DMS53 treated with DMSO at 0.1 percent for 48 hours (cell line): ENCODE measurements around the gene SALL4.
"Not testable (repeated sequence)": the region's sequence is repeated elsewhere in the genome, so short reads cannot be mapped to it uniquely, and the experiment has no call there.

Experiments used
- DNase-seq: peaks from one replicate; lab custom pipeline; 2025; ENCODE audit not compliant: unreplicated experiment; lab: John Stamatoyannopoulos, UW

The SALL4 gene

DNA sequence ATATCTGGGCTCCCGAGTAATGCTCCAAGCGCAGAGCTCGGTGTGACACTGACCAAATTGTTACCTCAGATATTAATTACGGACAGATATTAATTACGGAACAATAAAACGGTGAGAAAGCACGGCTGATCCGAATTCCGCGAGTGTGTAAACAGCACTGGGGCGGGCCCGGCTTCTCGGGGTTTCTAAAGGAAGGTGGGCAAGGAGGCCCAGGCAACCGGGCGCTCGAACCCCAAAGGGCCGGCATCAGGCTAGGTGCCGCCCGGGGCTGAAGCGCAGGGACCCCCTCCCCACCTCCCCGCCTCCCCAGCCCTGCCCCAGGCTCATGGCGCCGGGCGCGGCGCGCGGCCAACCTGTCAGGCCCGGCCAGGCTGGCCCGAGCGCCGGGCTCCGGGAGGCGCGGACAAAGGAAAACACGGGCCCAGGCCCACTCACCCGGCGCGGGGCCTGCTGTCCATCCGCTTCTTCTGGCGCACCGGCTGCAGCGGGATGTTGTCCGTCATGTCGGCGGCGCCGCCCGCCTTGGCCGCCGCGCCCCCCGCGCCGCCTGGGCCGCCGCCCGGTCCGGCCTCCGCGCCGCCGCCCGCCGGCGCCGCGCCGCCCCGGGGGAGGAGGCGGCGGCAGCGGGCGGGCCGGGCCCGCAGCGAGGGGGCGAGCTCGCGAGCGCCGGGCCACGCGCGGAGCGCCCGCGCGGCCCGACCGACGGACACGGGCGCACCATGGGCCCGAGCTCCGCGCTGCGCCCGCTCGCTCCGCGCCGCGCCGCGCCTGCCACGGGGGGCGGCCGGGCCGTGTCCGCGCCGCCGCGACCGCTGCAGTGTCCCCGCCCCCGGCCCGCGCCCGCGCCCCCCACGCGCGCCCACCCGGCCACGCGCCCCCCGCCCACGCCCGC is 34.2 kb downstream of the SALL4 start, which contains the start of gene ATP9A:
Gene ATP9A (minus strand): TSS at position 524 of the 892 bp plus-strand sequence. CDS start 21 bp downstream, at position 503.
- DNase-seq, result no peak

- DNase-seq, result peak; percentile 12
These were observed 35.1 kb downstream of the SALL4 start for GRCh38 chr20:51766994-51767866.

DNA sequence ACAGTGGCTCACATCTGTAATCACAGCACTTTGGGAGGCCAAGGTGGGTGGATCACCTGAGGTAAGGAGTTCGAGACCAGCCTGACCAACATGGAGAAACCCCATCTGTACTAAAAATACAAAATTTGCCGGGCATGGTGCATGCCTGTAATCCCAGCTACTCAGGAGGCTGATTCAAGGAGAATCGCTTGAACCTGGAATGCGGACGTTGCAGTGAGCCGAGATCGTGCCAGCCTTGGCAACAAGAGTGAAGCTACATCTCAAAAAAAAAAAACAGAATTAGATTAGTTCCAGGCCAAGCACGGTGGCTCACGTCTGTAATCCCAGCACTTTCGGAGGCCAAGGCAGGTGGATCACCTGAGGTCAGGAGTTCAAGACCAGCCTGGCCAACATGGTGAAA is 36.9 kb downstream of the SALL4 start:
- DNase-seq, result not testable (repeated sequence)

GRCh38 chr20:51763965-51764602 is 38.2 kb downstream of the SALL4 start:
- no peak for DNase-seq

DNA sequence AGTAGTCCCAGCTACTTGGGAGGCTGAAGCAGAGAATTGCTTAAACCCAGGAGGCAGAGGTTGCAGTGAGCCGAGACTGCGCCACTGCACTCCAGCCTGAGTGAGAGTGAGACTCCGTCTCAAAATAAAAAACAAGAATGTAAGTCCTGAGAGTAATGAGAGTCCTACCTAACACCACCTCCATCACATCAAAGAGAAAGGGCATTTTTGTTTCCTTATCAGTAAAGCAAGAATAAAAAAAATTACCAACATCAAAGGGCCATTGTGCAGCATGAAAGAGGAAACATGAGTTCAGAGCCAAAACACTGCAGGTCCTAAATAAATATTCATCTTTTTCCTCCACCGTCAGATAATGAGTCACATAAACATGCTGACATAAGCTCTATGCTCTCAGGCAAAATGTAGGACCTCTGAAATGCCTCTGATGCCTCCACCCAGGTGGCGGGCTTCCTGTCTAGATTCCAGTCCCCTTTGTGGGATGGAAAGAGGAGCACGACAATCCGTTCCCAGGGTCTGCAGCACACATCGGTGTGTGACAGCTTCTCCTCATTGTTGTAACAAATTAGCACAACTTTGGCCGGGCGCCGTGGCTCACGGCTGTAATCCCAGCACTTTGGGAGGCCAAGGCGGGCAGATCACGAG is 41.3 kb downstream of the SALL4 start:
- DNase-seq, result no peak

DNA sequence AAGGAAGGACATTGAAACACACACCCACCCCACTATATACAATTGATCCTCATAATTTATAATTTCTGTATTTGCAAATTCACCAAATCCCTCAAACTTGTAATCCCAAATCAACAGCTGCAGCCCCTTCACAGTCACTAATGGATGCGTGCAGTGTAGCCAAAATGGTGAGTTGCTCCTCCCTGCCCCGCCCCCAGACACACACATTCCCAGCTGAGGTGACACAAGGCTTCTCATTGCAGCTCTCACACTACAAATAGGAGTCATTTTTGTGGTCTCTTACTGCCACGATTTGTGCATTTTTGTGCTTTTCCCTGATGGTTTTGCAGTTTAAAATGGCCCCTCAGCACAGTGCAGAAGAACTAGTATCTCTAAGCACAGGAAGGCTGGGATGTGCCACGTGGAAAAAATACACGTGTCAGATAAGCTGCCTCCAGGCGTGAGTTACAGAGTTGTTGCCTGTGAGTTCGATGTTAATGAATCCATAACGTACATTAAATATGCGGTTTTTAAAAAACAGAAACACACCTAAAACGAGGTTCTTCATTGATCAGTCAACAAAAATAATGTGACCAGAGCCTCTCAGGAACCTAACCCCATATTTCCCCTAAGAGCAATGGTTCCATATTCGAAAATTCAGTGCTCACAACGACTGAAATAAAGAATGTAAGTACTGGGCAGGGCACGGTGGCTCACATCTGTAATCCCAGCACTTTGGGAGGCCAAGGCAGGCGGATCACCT is 42.4 kb downstream of the SALL4 start:
- no peak for DNase-seq

- no peak for DNase-seq
These were observed 43.3 kb downstream of the SALL4 start for GRCh38 chr20:51758978-51759544.

DNA sequence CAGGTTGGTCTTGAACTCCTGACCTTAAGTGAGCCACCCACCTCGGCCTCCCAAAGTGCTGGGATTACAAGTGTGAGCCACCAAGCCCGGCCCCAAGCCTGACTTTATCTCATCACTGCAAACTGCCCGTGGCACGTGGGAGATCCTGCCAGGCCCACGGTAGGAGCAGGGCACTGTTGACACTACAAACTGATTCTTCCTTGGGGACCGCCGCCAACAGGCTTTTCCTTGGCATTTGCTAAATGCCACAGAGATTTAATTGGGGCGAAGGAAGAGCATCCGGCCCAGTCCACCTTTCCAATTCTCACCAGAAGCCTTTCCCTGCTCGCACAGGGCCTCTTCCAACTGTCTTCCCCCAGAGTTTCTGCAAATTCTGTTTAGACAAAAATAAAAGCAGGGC is 45.1 kb downstream of the SALL4 start:
- DNase-seq, result no peak

- DNase-seq, result no peak
These were observed 45.7 kb downstream of the SALL4 start for GRCh38 chr20:51756653-51757052.

DNA sequence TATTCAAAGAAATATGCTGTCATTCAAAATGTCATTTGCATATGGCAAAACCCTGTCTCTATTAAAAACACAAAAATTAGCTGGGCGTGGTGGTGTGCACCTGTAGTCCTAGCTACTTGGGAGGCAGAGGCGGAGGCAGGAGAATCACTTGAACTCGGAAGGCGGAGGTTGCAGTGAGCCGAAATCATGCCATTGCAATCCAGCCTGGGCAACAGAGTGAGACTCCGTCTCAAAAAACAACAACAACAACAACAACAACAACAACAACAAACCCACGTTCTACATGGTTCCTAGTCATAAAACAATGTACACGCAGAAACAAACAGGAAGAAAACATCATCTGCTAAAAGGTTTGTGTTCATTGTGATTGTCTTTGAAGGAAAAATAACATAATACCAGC is 49.1 kb downstream of the SALL4 start:
- DNase-seq, result not testable (repeated sequence)

DNA sequence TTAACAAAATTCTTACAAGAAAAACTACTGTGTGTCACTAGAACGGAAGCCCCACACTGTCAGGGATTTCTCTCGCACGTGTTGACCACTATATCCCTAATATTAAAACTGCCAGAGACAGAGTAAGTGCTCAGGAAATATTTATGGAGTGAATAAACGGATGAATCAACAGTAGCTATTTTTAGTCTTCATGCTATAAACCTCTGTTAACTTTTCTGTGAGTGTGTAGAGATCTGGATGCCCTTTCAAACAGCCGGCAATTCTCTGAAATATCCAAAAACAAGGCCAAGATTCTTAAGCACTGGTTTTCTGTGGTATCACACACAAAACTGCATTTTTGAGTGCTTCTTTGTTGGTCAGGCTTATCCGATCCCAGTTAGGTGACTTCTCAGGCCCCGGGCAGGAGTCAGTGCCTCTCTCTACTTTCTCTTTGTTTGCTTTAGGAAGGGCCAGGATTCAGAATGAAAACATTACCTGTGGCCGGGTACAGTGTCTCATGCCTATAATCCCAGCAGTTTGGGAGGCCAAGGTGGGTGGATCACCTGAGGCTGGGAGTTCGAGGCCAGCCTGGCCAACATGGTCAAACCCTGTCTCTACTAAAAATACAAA is 49.9 kb downstream of the SALL4 start:
- no peak for DNase-seq

- DNase-seq, result no peak
These were observed 51.4 kb downstream of the SALL4 start for GRCh38 chr20:51750770-51751388.

GRCh38 chr20:51750037-51750769 is 52.1 kb downstream of the SALL4 start:
- DNase-seq, result peak; percentile 6

GRCh38 chr20:51749674-51750036 is 52.7 kb downstream of the SALL4 start:
- no peak for DNase-seq

- DNase-seq, result no peak
These were observed 55.0 kb downstream of the SALL4 start for GRCh38 chr20:51747182-51747911.

DNA sequence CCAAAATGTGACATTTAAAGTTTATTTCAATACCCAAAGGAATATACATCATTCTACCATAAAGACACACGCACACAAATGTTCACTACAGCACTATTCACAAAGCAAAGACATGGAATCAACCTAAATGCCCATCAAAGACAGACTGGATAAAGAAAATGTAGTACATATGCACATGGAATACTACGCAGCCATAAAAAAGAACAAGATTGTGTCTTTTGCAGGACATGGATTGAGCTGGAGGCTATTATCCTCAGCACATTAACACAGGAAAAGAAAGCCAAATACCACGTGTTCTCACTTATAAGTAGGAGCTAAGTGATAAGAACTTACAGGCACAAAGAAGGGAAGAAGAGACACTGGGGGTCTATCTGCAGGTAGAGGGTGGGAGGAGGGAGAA is 56.5 kb downstream of the SALL4 start:
- no peak for DNase-seq

GRCh38 chr20:51740838-51741237 is 61.5 kb downstream of the SALL4 start:
- no peak for DNase-seq

- not testable (repeated sequence) for DNase-seq
These were observed 62.0 kb downstream of the SALL4 start for GRCh38 chr20:51740308-51740707.
